B cell (primary cell): Measurements from ENCODE around the gene OXER1. TPM values are rescaled to one million over a fixed set of nuclear protein-coding genes. Genes with fewer than 3 reads are reported as not detected.

Experiments used
- ATAC-seq: fragments of 200-7000 bp; cut with Tn5 transposase; one replicate; pipeline ENCODE4 v1.10.0; 2021; ENCODE audit warnings: low read depth, mild to moderate bottlenecking, moderate number of reproducible peaks, moderate library complexity
- CTCF ChIA-PET: fragments of 350-600 bp; sonication (Branson Sonifier 250); formaldehyde crosslinking; loops from one replicate; lab custom pipeline; 2021; ENCODE audit warnings: antibody characterized with exemption, inconsistent platforms; lab: Charles Lee
- POLR2A ChIA-PET: fragments of 350-600 bp; sonication (Branson Sonifier 250); formaldehyde crosslinking; loops from one replicate; lab custom pipeline; 2021; ENCODE audit warnings: antibody characterized with exemption; lab: Charles Lee
- DNase-seq: peaks from one replicate; pipeline ENCODE4 v3.0.0; 2013
- H2AFZ ChIP-seq: 2 replicates; pipeline ENCODE4 v1.6.1; 2012; ENCODE audit warnings: mild to moderate bottlenecking, low read depth, low read length; ENCODE audit not compliant: insufficient read depth, poor library complexity, severe bottlenecking
- H3K27ac ChIP-seq, 2 donors: 1 replicate in 1 of 2; 2 replicates in 1 of 2; pipeline ENCODE4 v1.5.1; 2012 to 2013; ENCODE audit warnings: low read length in 2 of 2, mild to moderate bottlenecking in 2 of 2, moderate library complexity in 1 of 2
- H3K27me3 ChIP-seq, 4 experiments: fragments of 200-600 bp in 1 of 4; sonication (generic) in 1 of 4; replicated peaks in 1 of 4; 1 replicate in 2 of 4; 2 replicates in 2 of 4; pipeline versions ENCODE4 v1.6.1 to v1.7.0; 2013 to 2016; ENCODE audit warnings: low read length in 3 of 4, mild to moderate bottlenecking in 2 of 4, mixed read lengths in 1 of 4, moderate library complexity in 1 of 4; ENCODE audit not compliant: insufficient read depth in 4 of 4, control insufficient read depth in 3 of 4; ENCODE audit errors: control extremely low read depth in 1 of 4
- H3K36me3 ChIP-seq, 2 experiments: replicated peaks in 1 of 2; 1 replicate in 1 of 2; 2 replicates in 1 of 2; pipeline versions ENCODE4 v1.6.1 to v1.7.1; 2013; ENCODE audit warnings: low read length in 1 of 2; ENCODE audit not compliant: insufficient read depth in 2 of 2, control insufficient read depth in 1 of 2; ENCODE audit errors: control extremely low read depth in 1 of 2, extremely low read depth in 1 of 2
- H3K4me1 ChIP-seq, 2 donors: fragments of 200-600 bp in 1 of 2; sonication (generic) in 1 of 2; 1 replicate in 1 of 2; 2 replicates in 1 of 2; pipeline versions ENCODE4 v1.5.1 to v1.6.1; 2013 to 2017; ENCODE audit warnings: low read length in 2 of 2; ENCODE audit not compliant: control insufficient read depth in 2 of 2, insufficient read depth in 2 of 2
- H3K4me2 ChIP-seq: replicated peaks from 2 replicates; pipeline ENCODE3; 2012; ENCODE audit warnings: mild to moderate bottlenecking, low read depth, low read length; ENCODE audit not compliant: poor library complexity, severe bottlenecking
- H3K4me3 ChIP-seq, 5 experiments: fragments of 200-600 bp in 1 of 5; sonication (generic) in 1 of 5; 1 replicate in 3 of 5; 2 replicates in 2 of 5; pipeline versions ENCODE4 v1.5.1 to v1.7.0; 2011 to 2016; ENCODE audit warnings: low read length in 4 of 5, mild to moderate bottlenecking in 4 of 5, low read depth in 2 of 5, control low read depth in 1 of 5, moderate library complexity in 1 of 5; ENCODE audit not compliant: insufficient read depth in 1 of 5; ENCODE audit errors: control extremely low read depth in 1 of 5, extremely low read depth in 1 of 5
- H3K79me2 ChIP-seq: fragments of 200-600 bp; sonication (generic); one replicate; pipeline ENCODE4 v1.6.0; 2016; ENCODE audit warnings: low read length; ENCODE audit not compliant: control insufficient read depth, insufficient read depth
- H3K9ac ChIP-seq: fragments of 200-600 bp; sonication (generic); 2 replicates; pipeline ENCODE4 v1.6.1; 2017; ENCODE audit warnings: mild to moderate bottlenecking, low read length, moderate library complexity
- H3K9me3 ChIP-seq, 3 donors: one replicate each; pipeline versions ENCODE4 v1.6.1 to v1.7.1; 2013; ENCODE audit warnings: low read length in 2 of 3; ENCODE audit not compliant: control insufficient read depth in 2 of 3, insufficient read depth in 1 of 3; ENCODE audit errors: control extremely low read depth in 1 of 3
- H4K20me1 ChIP-seq: 2 replicates; pipeline ENCODE4 v1.6.0; 2012; ENCODE audit warnings: mild to moderate bottlenecking, low read length; ENCODE audit not compliant: insufficient read depth, control insufficient read depth, poor library complexity, severe bottlenecking
- H3K27ac Mint-ChIP-seq: one replicate; pipeline ENCODE4 v1.8.0; 2021; ENCODE audit warnings: mixed read lengths
- H3K27me3 Mint-ChIP-seq: one replicate; pipeline ENCODE4 v1.8.0; 2021; ENCODE audit warnings: mixed read lengths
- H3K4me1 Mint-ChIP-seq: one replicate; pipeline ENCODE4 v1.8.0; 2021; ENCODE audit warnings: mixed read lengths
- H3K4me3 Mint-ChIP-seq: one replicate; pipeline ENCODE4 v1.8.0; 2021; ENCODE audit warnings: mixed read lengths
- H3K9me3 Mint-ChIP-seq: one replicate; pipeline ENCODE4 v1.8.0; 2022; ENCODE audit warnings: mixed read lengths; ENCODE audit not compliant: insufficient read depth
- CTCF ChIP-seq: fragments of 200-600 bp; IDR thresholded peaks from one replicate; pipeline ENCODE4 v1.8.0; 2022; ENCODE audit warnings: antibody characterized with exemption, mild to moderate bottlenecking
- EZH2 ChIP-seq: IDR thresholded peaks from 2 replicates; pipeline ENCODE4 v1.6.1; 2012; ENCODE audit warnings: borderline replicate concordance, low read depth, mild to moderate bottlenecking, moderate library complexity, low read length; ENCODE audit not compliant: insufficient read depth, poor library complexity, severe bottlenecking
- WGBS: methylation state at CpG from one replicate; pipeline ENCODE4 v1.1.5; 2013; ENCODE audit warnings: missing lambda C conversion rate; ENCODE audit not compliant: insufficient coverage; 5-methylcytosine and 5-hydroxymethylcytosine counted together
- intact Hi-C: fragments of 100-400 bp; cut with micrococcal nuclease; formaldehyde crosslinking; loops from one replicate; pipeline ENCODE4 v1.10.0; 2022
- polyA plus RNA-seq: library from polyadenylated mRNA; depleted of rRNA; stranded (reverse); fragments of >200 nt; gene quantifications from 2 replicates; pipeline ENCODE4 v1.2.3, GENCODE V29; 2012
- total RNA-seq, 2 donors: library from RNA; stranded (reverse); fragments of 120-200 nt in 1 of 2; gene quantifications; 1 replicate in 1 of 2; 2 replicates in 1 of 2; pipeline versions ENCODE4 v1.2.3 to v1.2.4, GENCODE V29; 2013 to 2022

The OXER1 gene
- total and polyA plus RNA-seq, 2 donors (not counting 1 experiment from before 2014, with no cell fraction given): 3.2 to 3.3 TPM

GRCh38 chr2:42756966-42757513, 6.9 kb downstream of the OXER1 start:
- Histone ChIP-seq H3K27ac (no peak overlapping the region), H3K4me2 (no peak overlapping the region), H2AFZ (no peak overlapping the region), H3K79me2 (no peaks in the 10 kb centered on the region), H4K20me1 (no peaks in the 10 kb centered on the region), H3K9me3 (no peaks in the 10 kb centered on the region), H3K4me3 (no peak overlapping the region), H3K4me1 (peaks cover 34 to 37% of the 10 kb centered on the region in 2 donors), H3K36me3 (no peaks in the 10 kb centered on the region), H3K9ac (no peak overlapping the region), H3K27me3 (no peaks in the 10 kb centered on the region)
- TF ChIP-seq EZH2 (no peak), CTCF (no peak)
- 37% methylated on average over 6 of the region's 6 CpGs for WGBS
- no peaks in the 10 kb centered on the region for H3K27me3 Mint-ChIP-seq
- no peak overlapping the region for H3K4me3 Mint-ChIP-seq
- no peak for ATAC-seq
- H3K4me1 Mint-ChIP-seq: peaks cover 36% of the 10 kb centered on the region
- no peaks in the 10 kb centered on the region for H3K9me3 Mint-ChIP-seq
- ChIA-PET POLR2A (no interaction called here), CTCF (interaction anchor here (0.9 to 2.0 kb wide), 2 partner anchors 12 to 14 kb away, joined by 3 to 8 read pairs; no protein-coding TSS in a partner anchor)
- intact Hi-C loops: no loop called here
- no peak overlapping the region for H3K27ac Mint-ChIP-seq
- no peak for DNase-seq

DNA sequence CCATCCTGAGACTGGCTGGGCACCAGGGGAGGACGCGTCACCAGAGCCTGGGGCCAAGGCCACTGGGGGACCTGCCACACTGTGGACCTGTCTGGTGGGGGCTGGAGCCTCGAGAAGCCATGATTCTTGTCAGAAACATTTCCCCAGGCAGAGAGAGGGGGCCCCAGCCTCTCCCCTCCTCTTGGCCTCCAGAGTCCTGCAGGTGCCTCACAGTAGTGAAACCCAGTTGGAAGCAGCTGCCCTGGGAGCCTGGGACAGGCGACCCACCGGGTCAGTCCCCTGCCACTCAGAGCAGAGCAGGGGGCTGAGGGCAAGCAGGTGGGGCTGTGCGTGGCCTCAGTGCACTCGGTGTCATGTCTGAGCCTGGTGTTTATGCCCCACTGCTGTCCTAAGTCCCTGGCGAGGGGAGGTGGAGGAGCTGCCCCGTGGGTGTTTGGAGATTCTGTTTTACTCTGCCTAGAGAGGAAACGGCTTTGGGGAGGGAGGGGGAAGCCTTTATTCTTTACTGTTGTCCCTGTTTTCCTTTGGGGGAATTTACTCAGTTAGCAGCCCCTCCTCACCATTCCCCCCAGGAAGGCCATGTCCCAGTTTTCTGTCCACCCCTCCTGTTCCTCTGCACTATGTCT, 7.7 kb downstream of the OXER1 start:
- Mint-ChIP-seq H3K9me3 (no peaks in the 10 kb centered on the region), H3K4me1 (peaks cover 44% of the 10 kb centered on the region), H3K27ac (no peak overlapping the region), H3K27me3 (no peaks in the 10 kb centered on the region), H3K4me3 (no peak overlapping the region)
- Histone ChIP-seq H3K79me2 (no peaks in the 10 kb centered on the region), H2AFZ (no peak overlapping the region), H4K20me1 (no peaks in the 10 kb centered on the region), H3K27ac (no peak overlapping the region), H3K4me1 (peaks cover 42 to 45% of the 10 kb centered on the region in 2 donors), H3K9me3 (no peaks in the 10 kb centered on the region), H3K36me3 (no peaks in the 10 kb centered on the region), H3K4me3 (no peak overlapping the region), H3K4me2 (no peak overlapping the region), H3K9ac (no peak overlapping the region), H3K27me3 (no peaks in the 10 kb centered on the region)
- DNase-seq (no peak), ATAC-seq (no peak)
- ChIA-PET CTCF (interaction anchor here (0.6 kb wide), 1 partner anchor 16 kb away, joined by 4 read pairs; no protein-coding TSS in a partner anchor), POLR2A (no interaction called here)
- 63% methylated on average over 8 of the region's 10 CpGs for WGBS
- intact Hi-C loops: no loop called here
- no peak for TF ChIP-seq CTCF
- TF ChIP-seq EZH2: no peak
